Neural progenitor cell (in vitro differentiated cells): ENCODE results near the gene PEX5L.

ENCODE experiments used
- CTCF ChIP-seq: fragments of 200-600 bp; sonication (generic); IDR thresholded peaks from 2 replicates; pipeline ENCODE4 v1.5.1; 2017; ENCODE audit warnings: antibody characterized with exemption, mild to moderate bottlenecking
- EZH2 ChIP-seq: fragments of 200-600 bp; sonication (generic); IDR thresholded peaks from 2 replicates; pipeline ENCODE4 v1.6.1; 2017; ENCODE audit warnings: antibody characterized with exemption, mild to moderate bottlenecking, moderate library complexity
- EZH2phosphoT487 ChIP-seq: fragments of 200-600 bp; sonication (generic); IDR thresholded peaks from 2 replicates; pipeline ENCODE4 v1.6.1; 2017; ENCODE audit warnings: antibody characterized with exemption

- no peak for TF ChIP-seq CTCF
- TF ChIP-seq EZH2 = no peak
- no peak for TF ChIP-seq EZH2phosphoT487
Observed at GRCh38 chr3:179948740-179949139, 88.0 kb downstream of the PEX5L start.
